ENCODE data around the gene PRKAR2B. TPM values are rescaled to one million over a fixed set of nuclear protein-coding genes. Genes with fewer than 3 reads are reported as not detected.
"Not testable (repeated sequence)": the region's sequence is repeated elsewhere in the genome, so short reads cannot be mapped to it uniquely, and the experiment has no call there.

The PRKAR2B gene
- total RNA-seq, 1 donor from 2014 or later = 43.4 TPM

DNA sequence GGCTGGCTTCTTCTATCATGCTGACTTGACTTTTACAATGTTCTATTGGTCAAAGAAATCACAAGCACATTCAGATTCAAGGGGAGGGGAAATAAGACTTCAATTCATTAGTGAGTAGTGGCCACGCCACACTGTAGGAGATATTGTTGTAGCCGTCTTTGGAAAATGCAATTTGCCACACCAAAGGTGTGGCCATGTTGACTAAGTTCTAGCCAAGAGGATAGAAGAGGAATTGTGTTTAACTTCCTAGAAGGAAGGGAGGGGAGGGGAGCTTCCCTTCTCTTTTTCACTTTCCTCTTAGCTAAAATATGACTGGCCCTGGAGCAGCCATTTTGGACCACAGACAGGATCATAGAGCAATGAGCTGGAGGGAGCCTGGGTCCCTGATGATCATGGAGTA is 3.4 kb upstream of the PRKAR2B start:
- Histone ChIP-seq H3K27ac (no peak overlapping the region), H3K9ac (no peak overlapping the region), H4K20me1 (ENCODE audit: low read depth) (no peaks in the 10 kb centered on the region), H3K79me2 (ENCODE audit: low read depth) (peaks cover 9% of the 10 kb centered on the region), H3K4me1 (peaks cover 11% of the 10 kb centered on the region), H3K36me3 (no peaks in the 10 kb centered on the region), H3K9me3 (ENCODE audit: low read depth) (no peaks in the 10 kb centered on the region), H3K4me3 (no peak overlapping the region), H3F3A (ENCODE audit: low read depth) (peaks cover 16% of the 10 kb centered on the region), H2AFZ (replicated peaks) (peak overlapping the region; percentile 8), H3K4me2 (no peak overlapping the region), H3K27me3 (no peaks in the 10 kb centered on the region)
- no peak for DNase-seq (ENCODE audit: low spot score)
- Mint-ChIP-seq H3K27ac (no peak overlapping the region), H3K4me1 (peaks cover 12% of the 10 kb centered on the region), H3K9me3 (peaks cover 12% of the 10 kb centered on the region), H3K4me3 (no peak overlapping the region), H3K36me3 (peaks cover 2% of the 10 kb centered on the region), H3K27me3 (ENCODE audit: insufficient read depth, low read depth) (peaks cover 2% of the 10 kb centered on the region)
- no peak for TF ChIP-seq EZH2phosphoT487 (IDR thresholded peaks at IDR 0.05)
- no peak for TF ChIP-seq EZH2 (IDR thresholded peaks at IDR 0.05)
- TF ChIP-seq, protein P1, sequence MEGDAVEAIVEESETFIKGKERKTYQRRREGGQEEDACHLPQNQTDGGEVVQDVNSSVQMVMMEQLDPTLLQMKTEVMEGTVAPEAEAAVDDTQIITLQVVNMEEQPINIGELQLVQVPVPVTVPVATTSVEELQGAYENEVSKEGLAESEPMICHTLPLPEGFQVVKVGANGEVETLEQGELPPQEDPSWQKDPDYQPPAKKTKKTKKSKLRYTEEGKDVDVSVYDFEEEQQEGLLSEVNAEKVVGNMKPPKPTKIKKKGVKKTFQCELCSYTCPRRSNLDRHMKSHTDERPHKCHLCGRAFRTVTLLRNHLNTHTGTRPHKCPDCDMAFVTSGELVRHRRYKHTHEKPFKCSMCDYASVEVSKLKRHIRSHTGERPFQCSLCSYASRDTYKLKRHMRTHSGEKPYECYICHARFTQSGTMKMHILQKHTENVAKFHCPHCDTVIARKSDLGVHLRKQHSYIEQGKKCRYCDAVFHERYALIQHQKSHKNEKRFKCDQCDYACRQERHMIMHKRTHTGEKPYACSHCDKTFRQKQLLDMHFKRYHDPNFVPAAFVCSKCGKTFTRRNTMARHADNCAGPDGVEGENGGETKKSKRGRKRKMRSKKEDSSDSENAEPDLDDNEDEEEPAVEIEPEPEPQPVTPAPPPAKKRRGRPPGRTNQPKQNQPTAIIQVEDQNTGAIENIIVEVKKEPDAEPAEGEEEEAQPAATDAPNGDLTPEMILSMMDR (IDR thresholded peaks at IDR 0.05) = no peak

GRCh38 chr7:107041764-107042163 is 2.7 kb upstream of the PRKAR2B start:
- peaks cover 16% of the 10 kb centered on the region for H3F3A ChIP-seq (ENCODE audit: low read depth)
- H3K4me2 ChIP-seq; H3K27me3 Mint-ChIP-seq (ENCODE audit: insufficient read depth, low read depth); H3K36me3 ChIP-seq; H3K4me3 Mint-ChIP-seq; H3K9me3 ChIP-seq (ENCODE audit: low read depth); H3K9ac ChIP-seq; H3K27ac ChIP-seq; DNase-seq (ENCODE audit: low spot score); H3K9me3 Mint-ChIP-seq; H4K20me1 ChIP-seq (ENCODE audit: low read depth); H2AFZ ChIP-seq (replicated peaks); H3K27ac Mint-ChIP-seq; H3K27me3 ChIP-seq; H3K4me3 ChIP-seq; H3K36me3 Mint-ChIP-seq: not testable (repeated sequence)
- H3K79me2 ChIP-seq (ENCODE audit: low read depth) = peaks cover 15% of the 10 kb centered on the region
- peaks cover 18% of the 10 kb centered on the region for H3K4me1 ChIP-seq
- peaks cover 17% of the 10 kb centered on the region for H3K4me1 Mint-ChIP-seq

GRCh38 chr7:107042326-107042910 is 2.1 kb upstream of the PRKAR2B start:
- not testable (repeated sequence) for H3K4me2 ChIP-seq; H4K20me1 ChIP-seq (ENCODE audit: low read depth); H3K4me3 Mint-ChIP-seq; H3K9me3 ChIP-seq (ENCODE audit: low read depth); H3K4me3 ChIP-seq; H3K27me3 Mint-ChIP-seq (ENCODE audit: insufficient read depth, low read depth); H3K27me3 ChIP-seq; H3K9me3 Mint-ChIP-seq; H2AFZ ChIP-seq (replicated peaks); H3K36me3 Mint-ChIP-seq; H3K9ac ChIP-seq; H3K27ac Mint-ChIP-seq; H3K27ac ChIP-seq; H3K36me3 ChIP-seq; DNase-seq (ENCODE audit: low spot score)
- H3K4me1 Mint-ChIP-seq = peaks cover 22% of the 10 kb centered on the region
- H3K79me2 ChIP-seq (ENCODE audit: low read depth) = peaks cover 22% of the 10 kb centered on the region
- H3K4me1 ChIP-seq = peaks cover 19% of the 10 kb centered on the region
- peaks cover 16% of the 10 kb centered on the region for H3F3A ChIP-seq (ENCODE audit: low read depth)

DNA sequence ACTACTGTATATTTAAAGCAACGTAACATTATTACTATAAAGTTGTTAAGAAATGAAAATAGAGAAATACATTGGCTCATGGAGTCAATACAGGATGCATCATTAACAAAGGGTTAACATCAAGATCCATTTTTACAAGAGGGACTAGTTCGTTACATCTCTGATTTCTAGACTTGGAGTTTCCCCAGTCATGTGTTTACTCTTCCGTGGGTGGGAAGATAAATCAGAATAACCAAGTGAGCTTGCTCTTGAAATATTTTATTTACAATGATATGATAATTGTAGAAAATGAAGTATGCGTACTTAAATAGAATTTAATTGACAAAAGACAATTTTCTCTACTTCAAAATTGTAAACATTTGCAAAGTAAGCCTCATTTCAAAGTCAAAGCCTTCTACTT is 1.0 kb upstream of the PRKAR2B start:
- Histone ChIP-seq H2AFZ (replicated peaks) (no peak overlapping the region), H3K4me2 (no peak overlapping the region), H3K9ac (no peak overlapping the region), H3K79me2 (ENCODE audit: low read depth) (peaks cover 32% of the 10 kb centered on the region), H3K27me3 (no peaks in the 10 kb centered on the region), H3K4me3 (no peak overlapping the region), H3F3A (ENCODE audit: low read depth) (peaks cover 16% of the 10 kb centered on the region), H4K20me1 (ENCODE audit: low read depth) (peaks cover 4% of the 10 kb centered on the region), H3K27ac (no peak overlapping the region), H3K9me3 (ENCODE audit: low read depth) (no peaks in the 10 kb centered on the region), H3K36me3 (no peaks in the 10 kb centered on the region), H3K4me1 (peaks cover 19% of the 10 kb centered on the region)
- H3K9me3 Mint-ChIP-seq = peaks cover 9% of the 10 kb centered on the region
- peaks cover 22% of the 10 kb centered on the region for H3K4me1 Mint-ChIP-seq
- H3K36me3 Mint-ChIP-seq = no peaks in the 10 kb centered on the region
- peak overlapping the region; percentile 83 for H3K4me3 Mint-ChIP-seq
- TF ChIP-seq EZH2 (IDR thresholded peaks at IDR 0.05) (no peak), EZH2phosphoT487 (IDR thresholded peaks at IDR 0.05) (no peak)
- TF ChIP-seq, protein P1 (IDR thresholded peaks at IDR 0.05) = no peak
- peaks cover 2% of the 10 kb centered on the region for H3K27me3 Mint-ChIP-seq (ENCODE audit: insufficient read depth, low read depth)
- no peak overlapping the region for H3K27ac Mint-ChIP-seq
- DNase-seq (ENCODE audit: low spot score) = no peak

Data from neural progenitor cell (in vitro differentiated cells).